ENCODE data around the gene CRHR2.
"Not testable (repeated sequence)": the region's sequence is repeated elsewhere in the genome, so short reads cannot be mapped to it uniquely, and the experiment has no call there.

CRHR2 gene

GRCh38 chr7:30652132-30652531 lies 30.1 kb downstream of the CRHR2 start:
- DNase-seq: no peak

- DNase-seq: peak; percentile 71
Measured at GRCh38 chr7:30650421-30650808, 31.8 kb downstream of the CRHR2 start.

DNA sequence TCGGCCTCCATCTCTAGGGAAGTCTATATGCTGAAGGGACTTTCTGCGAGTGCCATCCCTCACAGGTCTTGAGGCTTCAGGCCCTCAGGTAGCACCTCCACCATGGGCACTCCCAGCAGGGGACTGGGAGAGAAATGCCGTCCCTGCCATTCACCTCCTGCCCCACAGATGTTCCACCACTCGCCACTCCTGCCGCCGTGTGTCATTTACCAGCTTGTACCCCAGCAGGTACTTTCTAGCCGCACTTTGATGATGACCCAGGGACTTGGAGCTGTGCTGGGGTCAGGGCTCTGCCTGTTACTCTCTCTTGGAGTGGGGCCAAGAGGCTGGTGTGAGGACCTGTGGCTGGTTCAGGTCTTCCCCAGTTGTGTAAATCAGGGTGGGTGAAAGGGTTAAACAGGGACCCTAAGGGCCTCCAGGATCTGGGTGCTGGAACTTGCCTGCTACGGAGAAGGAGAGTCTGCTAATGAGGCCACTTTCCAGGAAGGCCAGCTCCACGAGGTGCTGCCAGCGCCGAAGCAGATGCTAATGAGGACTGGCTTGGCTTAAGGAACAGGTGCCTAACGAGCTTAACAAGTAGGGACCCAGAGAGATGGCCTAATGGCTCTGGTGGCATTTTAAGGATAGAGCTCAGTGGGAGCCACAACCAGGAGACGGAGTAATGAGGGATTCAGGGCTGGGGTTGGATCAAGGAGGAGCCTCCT lies 32.4 kb downstream of the CRHR2 start:
- no peak for DNase-seq

- no peak for DNase-seq
Measured at GRCh38 chr7:30648744-30649540, 33.3 kb downstream of the CRHR2 start.

DNA sequence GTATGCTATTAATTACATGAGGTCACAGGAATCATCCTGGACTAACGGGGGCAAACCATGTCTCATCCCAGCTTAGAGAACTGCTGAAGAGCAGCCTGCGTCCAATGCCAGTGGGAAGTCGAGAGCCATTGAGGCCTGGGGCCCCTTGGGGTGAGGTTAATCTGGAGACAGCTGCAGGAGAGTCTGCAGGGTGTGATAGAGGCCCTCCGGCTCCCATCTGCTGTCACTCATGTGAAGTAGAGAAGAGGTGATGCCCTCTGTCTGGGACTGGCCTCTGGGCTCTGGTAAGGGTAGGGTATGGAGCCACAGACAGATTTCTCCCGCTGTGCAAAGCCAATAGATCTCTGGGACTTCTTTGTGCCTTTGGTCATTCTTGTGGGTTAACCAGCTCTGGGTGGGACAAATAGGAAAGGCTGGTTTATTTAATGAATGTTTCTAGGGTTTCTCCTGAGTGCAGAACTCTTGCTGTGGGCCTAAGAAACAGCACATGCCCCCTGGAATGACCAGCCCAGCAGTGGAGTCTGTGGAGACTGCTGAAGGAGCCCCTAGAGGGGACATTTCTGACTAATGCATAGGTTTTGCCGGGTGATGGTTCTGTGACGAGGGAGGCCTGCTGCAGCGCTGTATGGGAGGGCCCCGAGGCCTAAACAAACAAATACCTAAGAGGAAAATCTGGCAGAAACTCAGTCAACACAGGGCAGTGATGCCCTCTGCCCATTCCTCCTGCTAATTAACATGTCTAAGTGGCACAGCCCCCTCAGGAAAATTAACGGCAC lies 34.5 kb downstream of the CRHR2 start:
- no peak for DNase-seq

DNA sequence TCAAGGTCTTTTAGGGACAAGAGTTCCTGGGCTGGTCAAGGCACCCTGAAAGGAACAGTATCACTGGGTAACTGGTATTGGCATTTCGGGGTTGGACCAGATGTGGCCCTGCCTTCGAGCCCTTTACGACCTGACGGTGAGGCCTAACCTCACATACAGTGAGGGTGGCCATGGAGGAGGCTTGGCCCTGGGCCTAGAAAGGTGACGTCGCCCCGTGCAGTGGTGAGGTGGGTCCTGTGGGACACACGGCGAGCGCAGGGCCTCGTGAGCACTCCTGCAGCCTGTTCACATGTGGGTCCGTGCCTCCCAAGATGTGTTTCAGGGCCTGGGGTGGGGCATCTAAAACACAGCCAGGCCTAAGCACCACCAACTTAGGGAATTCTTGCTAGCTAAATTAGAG lies 36.1 kb downstream of the CRHR2 start:
- DNase-seq: no peak

- DNase-seq: no peak
Measured at GRCh38 chr7:30645661-30646060, 36.6 kb downstream of the CRHR2 start.

GRCh38 chr7:30644286-30644955 lies 37.8 kb downstream of the CRHR2 start:
- DNase-seq: no peak

- DNase-seq: no peak
Measured at GRCh38 chr7:30642789-30643188, 39.5 kb downstream of the CRHR2 start.

GRCh38 chr7:30642322-30642721 lies 39.9 kb downstream of the CRHR2 start:
- not testable (repeated sequence) for DNase-seq

- no peak for DNase-seq
Measured at GRCh38 chr7:30635798-30636197, 46.5 kb downstream of the CRHR2 start.

GRCh38 chr7:30634634-30635201 lies 47.5 kb downstream of the CRHR2 start:
- no peak for DNase-seq

DNA sequence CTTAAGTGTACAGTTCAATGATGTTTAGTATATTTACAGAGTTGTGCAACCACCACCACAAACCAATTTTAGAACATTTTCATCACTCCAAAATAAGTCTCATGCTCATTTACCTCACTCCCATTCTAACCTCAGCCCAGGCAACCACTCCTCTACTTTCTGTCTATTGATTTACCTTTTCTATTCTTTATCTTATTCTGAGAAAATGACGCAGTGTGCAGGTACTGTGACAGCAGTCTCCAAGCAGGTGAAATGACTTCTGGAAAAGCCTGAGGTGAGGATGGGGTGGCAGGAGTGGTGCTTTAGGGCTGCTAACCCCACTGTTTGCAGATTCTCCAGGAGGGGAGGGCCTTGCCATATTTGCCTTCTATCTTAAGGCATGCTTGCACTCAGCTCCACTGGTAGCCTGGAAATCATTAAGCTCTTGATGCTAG lies 48.0 kb downstream of the CRHR2 start:
- no peak for DNase-seq

DNA sequence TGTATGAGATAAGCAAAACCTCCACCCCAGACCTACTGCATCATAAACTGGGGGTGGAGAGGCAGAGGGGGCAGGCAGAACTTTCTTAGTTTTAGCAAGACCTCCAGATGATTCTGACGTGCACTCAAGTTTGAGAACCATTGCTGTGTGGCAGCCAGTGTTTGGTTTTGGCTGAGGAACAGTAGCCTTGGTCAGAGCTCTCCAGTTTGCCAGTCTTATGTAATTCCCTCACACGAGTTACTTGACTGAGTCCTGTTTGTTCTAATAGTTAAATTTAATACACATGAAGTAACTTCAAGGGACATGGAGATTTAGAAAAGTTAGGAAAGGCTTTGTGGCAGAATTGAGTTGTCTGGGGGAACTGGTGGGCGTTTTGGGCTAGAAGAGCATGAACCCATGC lies 49.0 kb downstream of the CRHR2 start:
- DNase-seq: no peak

- no peak for DNase-seq
Measured at GRCh38 chr7:30630986-30631385, 51.3 kb downstream of the CRHR2 start.

DNA sequence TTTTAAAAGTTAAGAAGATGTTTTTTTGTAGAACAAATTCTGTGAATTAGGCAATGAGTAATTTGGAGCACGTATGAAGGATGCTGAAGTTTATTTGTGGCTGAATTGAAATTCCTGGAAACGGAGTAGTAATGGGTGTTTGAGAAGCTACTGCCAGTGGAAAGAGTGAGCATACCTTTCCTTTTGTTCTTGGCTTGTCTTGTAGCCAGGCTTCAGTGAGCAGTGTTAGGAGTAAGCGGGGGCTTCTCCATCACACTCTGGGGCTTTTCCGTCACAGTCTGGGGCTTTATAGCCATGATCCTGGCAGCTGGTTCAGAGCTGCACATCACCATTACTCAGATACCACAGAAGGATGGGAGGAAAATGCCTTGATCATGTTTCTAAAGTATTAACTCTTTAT lies 55.2 kb downstream of the CRHR2 start:
- no peak for DNase-seq

DNA sequence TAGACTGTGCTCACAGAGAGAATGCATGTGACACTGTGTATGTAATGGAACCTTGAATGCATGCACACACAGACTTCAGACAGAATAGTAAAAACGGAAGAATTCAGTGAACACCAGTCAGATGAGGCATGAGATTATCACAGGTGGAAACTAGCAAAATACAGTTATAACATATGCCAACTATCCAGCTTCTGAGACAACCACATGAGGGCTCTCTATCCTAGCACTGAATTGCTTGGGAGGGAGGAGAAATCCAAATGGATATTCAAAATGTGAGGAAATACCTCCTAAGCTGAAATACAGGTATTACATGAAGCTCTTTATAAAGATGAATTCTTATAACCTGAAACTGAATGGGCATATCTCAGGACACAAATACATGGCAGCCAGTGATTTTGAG lies 57.0 kb downstream of the CRHR2 start:
- DNase-seq: no peak

- no peak for DNase-seq
Measured at GRCh38 chr7:30618961-30619360, 63.3 kb downstream of the CRHR2 start.

- DNase-seq: no peak
Measured at GRCh38 chr7:30618080-30618676, 64.1 kb downstream of the CRHR2 start.

GRCh38 chr7:30617359-30617758 lies 64.9 kb downstream of the CRHR2 start:
- no peak for DNase-seq

GRCh38 chr7:30616318-30616717 lies 65.9 kb downstream of the CRHR2 start:
- no peak for DNase-seq

Data from retina (tissue), 1 donor.